ENCODE measurements around the gene LGALS3BP. TPM values are rescaled to one million over a fixed set of nuclear protein-coding genes. Genes with fewer than 3 reads are reported as not detected.

The LGALS3BP gene
- total RNA-seq, 2 donors from 2014 or later, result 3.4 to 6.7 TPM

- DNase-seq (ENCODE audit: low spot score) (no peak), ATAC-seq (no peak)
- Mint-ChIP-seq H3K9me3 (no peaks in the 10 kb centered on the region), H3K27me3 (peaks cover 0 to 2% of the 10 kb centered on the region in 2 donors), H3K4me3 (no peak overlapping the region), H3K4me1 (ENCODE audit: low read depth in 2 of 2) (no peaks in the 10 kb centered on the region), H3K36me3 (no peaks in the 10 kb centered on the region), H3K27ac (no peak overlapping the region)
Measured at GRCh38 chr17:78962345-78962983, 17.3 kb downstream of the LGALS3BP start.

GRCh38 chr17:78961571-78961970, 18.2 kb downstream of the LGALS3BP start:
- Mint-ChIP-seq H3K27me3 (peaks cover 0 to 2% of the 10 kb centered on the region in 2 donors), H3K4me1 (ENCODE audit: low read depth in 2 of 2) (no peaks in the 10 kb centered on the region), H3K27ac (no peak overlapping the region), H3K4me3 (no peak overlapping the region), H3K9me3 (no peaks in the 10 kb centered on the region), H3K36me3 (no peaks in the 10 kb centered on the region)
- ATAC-seq (no peak), DNase-seq (ENCODE audit: low spot score) (no peak)

- ATAC-seq, result no peak
- H3K9me3 Mint-ChIP-seq, result no peaks in the 10 kb centered on the region
- H3K27ac Mint-ChIP-seq, result no peak overlapping the region
- no peaks in the 10 kb centered on the region for H3K36me3 Mint-ChIP-seq
- H3K4me3 Mint-ChIP-seq, result no peak overlapping the region
- no peaks in the 10 kb centered on the region for H3K4me1 Mint-ChIP-seq (ENCODE audit: low read depth in 2 of 2)
- peaks cover 0 to 2% of the 10 kb centered on the region in 2 donors for H3K27me3 Mint-ChIP-seq
- DNase-seq (ENCODE audit: low spot score), result no peak
Measured at GRCh38 chr17:78960928-78961327, 18.8 kb downstream of the LGALS3BP start.

GRCh38 chr17:78959803-78960202, 19.9 kb downstream of the LGALS3BP start:
- H3K4me1 Mint-ChIP-seq (ENCODE audit: low read depth in 2 of 2), result no peaks in the 10 kb centered on the region
- H3K4me3 Mint-ChIP-seq, result no peak overlapping the region
- no peaks in the 10 kb centered on the region for H3K9me3 Mint-ChIP-seq
- no peak for DNase-seq (ENCODE audit: low spot score)
- no peak overlapping the region for H3K27ac Mint-ChIP-seq
- no peaks in the 10 kb centered on the region for H3K36me3 Mint-ChIP-seq
- H3K27me3 Mint-ChIP-seq, result no peaks in the 10 kb centered on the region
- no peak for ATAC-seq

- no peaks in the 10 kb centered on the region for H3K36me3 Mint-ChIP-seq
- no peaks in the 10 kb centered on the region for H3K9me3 Mint-ChIP-seq
- H3K4me1 Mint-ChIP-seq (ENCODE audit: low read depth in 2 of 2), result no peaks in the 10 kb centered on the region
- H3K4me3 Mint-ChIP-seq, result no peak overlapping the region
- H3K27ac Mint-ChIP-seq, result no peak overlapping the region
- ATAC-seq, result no peak
- DNase-seq (ENCODE audit: low spot score), result no peak
- H3K27me3 Mint-ChIP-seq, result no peaks in the 10 kb centered on the region
Measured at GRCh38 chr17:78958641-78959127, 21.0 kb downstream of the LGALS3BP start.

- Mint-ChIP-seq H3K27ac (no peak overlapping the region), H3K27me3 (no peaks in the 10 kb centered on the region), H3K4me3 (no peak overlapping the region), H3K36me3 (no peaks in the 10 kb centered on the region), H3K4me1 (ENCODE audit: low read depth in 2 of 2) (no peaks in the 10 kb centered on the region), H3K9me3 (no peaks in the 10 kb centered on the region)
- ATAC-seq (no peak), DNase-seq (ENCODE audit: low spot score) (no peak)
Measured at GRCh38 chr17:78957128-78957527, 22.6 kb downstream of the LGALS3BP start.

- H3K9me3 Mint-ChIP-seq, result no peaks in the 10 kb centered on the region
- H3K27me3 Mint-ChIP-seq, result no peaks in the 10 kb centered on the region
- H3K4me1 Mint-ChIP-seq (ENCODE audit: low read depth in 2 of 2), result no peaks in the 10 kb centered on the region
- no peak for ATAC-seq
- no peak for DNase-seq (ENCODE audit: low spot score)
- no peak overlapping the region for H3K4me3 Mint-ChIP-seq
- H3K36me3 Mint-ChIP-seq, result no peaks in the 10 kb centered on the region
- H3K27ac Mint-ChIP-seq, result no peak overlapping the region
Measured at GRCh38 chr17:78956254-78956653, 23.5 kb downstream of the LGALS3BP start.

GRCh38 chr17:78954684-78955083, 25.0 kb downstream of the LGALS3BP start:
- DNase-seq (ENCODE audit: low spot score) (no peak), ATAC-seq (peak in 1 of 2 donors; percentile 63)
- no peaks in the 10 kb centered on the region for H3K9me3 Mint-ChIP-seq
- no peak overlapping the region for H3K4me3 Mint-ChIP-seq
- H3K27me3 Mint-ChIP-seq, result no peaks in the 10 kb centered on the region
- H3K4me1 Mint-ChIP-seq (ENCODE audit: low read depth in 2 of 2), result no peaks in the 10 kb centered on the region
- no peaks in the 10 kb centered on the region for H3K36me3 Mint-ChIP-seq
- H3K27ac Mint-ChIP-seq, result peak overlapping the region in 1 of 2 donors; percentile 29

- DNase-seq (ENCODE audit: low spot score) (no peak), ATAC-seq (no peak)
- Mint-ChIP-seq H3K36me3 (no peaks in the 10 kb centered on the region), H3K4me3 (no peak overlapping the region), H3K27ac (no peak overlapping the region), H3K27me3 (no peaks in the 10 kb centered on the region), H3K9me3 (no peaks in the 10 kb centered on the region), H3K4me1 (ENCODE audit: low read depth in 2 of 2) (no peaks in the 10 kb centered on the region)
Measured at GRCh38 chr17:78953356-78954350, 26.1 kb downstream of the LGALS3BP start.

- DNase-seq (ENCODE audit: low spot score), result no peak
- Mint-ChIP-seq H3K36me3 (no peaks in the 10 kb centered on the region), H3K27me3 (no peaks in the 10 kb centered on the region), H3K4me3 (no peak overlapping the region), H3K4me1 (ENCODE audit: low read depth in 2 of 2) (no peaks in the 10 kb centered on the region), H3K27ac (no peak overlapping the region), H3K9me3 (no peaks in the 10 kb centered on the region)
- ATAC-seq, result no peak
Measured at GRCh38 chr17:78952706-78953105, 27.0 kb downstream of the LGALS3BP start.

- Mint-ChIP-seq H3K36me3 (no peaks in the 10 kb centered on the region), H3K4me3 (no peak overlapping the region), H3K9me3 (no peaks in the 10 kb centered on the region), H3K27ac (no peak overlapping the region), H3K4me1 (ENCODE audit: low read depth in 2 of 2) (no peaks in the 10 kb centered on the region), H3K27me3 (no peaks in the 10 kb centered on the region)
- ATAC-seq (no peak), DNase-seq (ENCODE audit: low spot score) (no peak)
Measured at GRCh38 chr17:78951967-78952551, 27.7 kb downstream of the LGALS3BP start.

GRCh38 chr17:78950870-78951269, 28.9 kb downstream of the LGALS3BP start:
- no peak for ATAC-seq
- Mint-ChIP-seq H3K9me3 (no peaks in the 10 kb centered on the region), H3K27ac (no peak overlapping the region), H3K36me3 (no peaks in the 10 kb centered on the region), H3K4me1 (ENCODE audit: low read depth in 2 of 2) (no peaks in the 10 kb centered on the region), H3K27me3 (peaks cover 0 to 2% of the 10 kb centered on the region in 2 donors), H3K4me3 (no peak overlapping the region)
- DNase-seq (ENCODE audit: low spot score), result no peak

GRCh38 chr17:78947235-78948149, 32.2 kb downstream of the LGALS3BP start:
- no peak overlapping the region for H3K27ac Mint-ChIP-seq
- no peaks in the 10 kb centered on the region for H3K36me3 Mint-ChIP-seq
- no peaks in the 10 kb centered on the region for H3K9me3 Mint-ChIP-seq
- ATAC-seq (no peak), DNase-seq (ENCODE audit: low spot score) (no peak)
- peaks cover 0 to 6% of the 10 kb centered on the region in 2 donors for H3K27me3 Mint-ChIP-seq
- no peaks in the 10 kb centered on the region for H3K4me1 Mint-ChIP-seq (ENCODE audit: low read depth in 2 of 2)
- H3K4me3 Mint-ChIP-seq, result no peak overlapping the region
